HepG2 (cell line): Measurements from ENCODE around the gene PRELID1. TPM values are rescaled to one million over a fixed set of nuclear protein-coding genes. Genes with fewer than 3 reads are reported as not detected.

Experiments
- ADNP ChIP-seq: sonication (generic); formaldehyde crosslinking; IDR thresholded peaks from 2 replicates; pipeline ENCODE4 v1.4.0; 2020; ENCODE audit warnings: missing genetic modification reagents
- ARID3A ChIP-seq: IDR thresholded peaks from 2 replicates; pipeline ENCODE4 v1.6.1; 2012; ENCODE audit warnings: low read depth, low read length, improper control_type of control experiment
- ARID5B ChIP-seq: IDR thresholded peaks from 2 replicates; pipeline ENCODE4 v1.4.0; 2020; ENCODE audit warnings: mild to moderate bottlenecking, missing genetic modification reagents
- CREB1 ChIP-seq, 2 experiments: fragments of 450-650 bp in 1 of 2; IDR thresholded peaks; 2 replicates each; pipeline ENCODE4 v1.6.1; 2016 to 2017; ENCODE audit warnings: control low read depth in 1 of 2, mild to moderate bottlenecking in 1 of 2, missing compliant biosample characterization in 1 of 2, missing genetic modification characterization in 1 of 2
- JUNB ChIP-seq: sonication (generic); formaldehyde crosslinking; IDR thresholded peaks from 2 replicates; pipeline ENCODE4 v1.8.0; 2022; ENCODE audit warnings: missing genetic modification reagents, mild to moderate bottlenecking, borderline replicate concordance
- MED1 ChIP-seq: sonication (generic); formaldehyde crosslinking; IDR thresholded peaks from 2 replicates; pipeline ENCODE4 v1.4.0; 2020; ENCODE audit warnings: missing genetic modification reagents
- NCOA2 ChIP-seq: sonication (generic); formaldehyde crosslinking; IDR thresholded peaks from 2 replicates; pipeline ENCODE4 v1.8.0; 2022; ENCODE audit warnings: inconsistent platforms
- NFE2L2 ChIP-seq: fragments of 150-350 bp; IDR thresholded peaks from 2 replicates; pipeline ENCODE4 v1.6.1; 2014; ENCODE audit warnings: low read length
- NR2F6 ChIP-seq, 2 experiments: IDR thresholded peaks; 2 replicates each; pipeline ENCODE4 v1.6.1; 2016; ENCODE audit warnings: antibody characterized with exemption in 1 of 2, mild to moderate bottlenecking in 1 of 2
- SALL1 ChIP-seq: sonication (generic); formaldehyde crosslinking; IDR thresholded peaks from 2 replicates; pipeline ENCODE4 v1.8.0; 2022; ENCODE audit warnings: mild to moderate bottlenecking, missing genetic modification reagents
- SRF ChIP-seq: IDR thresholded peaks from 2 replicates; pipeline ENCODE4 v1.6.1; 2011; ENCODE audit warnings: mild to moderate bottlenecking, low read depth, low read length, moderate library complexity
- TRAFD1 ChIP-seq: sonication (generic); formaldehyde crosslinking; IDR thresholded peaks from 2 replicates; pipeline ENCODE4 v1.5.1; 2020; ENCODE audit warnings: missing genetic modification reagents, mild to moderate bottlenecking, borderline replicate concordance
- ZBTB33 ChIP-seq: sonication (generic); formaldehyde crosslinking; IDR thresholded peaks from 2 replicates; pipeline ENCODE4 v1.4.0; 2020; ENCODE audit warnings: missing genetic modification reagents
- ZNF501 ChIP-seq: sonication (generic); formaldehyde crosslinking; IDR thresholded peaks from 2 replicates; pipeline ENCODE4 v1.5.1; 2020; ENCODE audit warnings: mild to moderate bottlenecking, moderate library complexity, missing genetic modification reagents
- polyA plus RNA-seq, 8 experiments: library from polyadenylated mRNA; depleted of rRNA in 3 of 8; stranded (reverse) in 7 of 8; unstranded in 1 of 8; fragments of >200 nt; fragmentation: Illumina TruSeq in 4 of 8; extraction: Trizol in 4 of 8; gene quantifications; 2 replicates each; pipeline versions ENCODE4 v1.2.1 to v1.2.3, GENCODE V29; 2011 to 2016; ENCODE audit warnings: low read depth in 4 of 8, missing spikeins in 1 of 8, mixed read lengths in 1 of 8; ENCODE audit not compliant: insufficient read depth in 1 of 8
- total RNA-seq, 5 experiments: library from RNA; depleted of rRNA; stranded (reverse); fragments of >200 nt; fragmentation: Illumina TruSeq; extraction: Trizol; gene quantifications; 2 replicates each; pipeline ENCODE4 v1.2.3, GENCODE V29; 2016; ENCODE audit warnings: low read depth in 1 of 5

PRELID1 gene
- total and polyA plus RNA-seq, 2 of the 13 experiments (the other 11 are each of a cell fraction or from before 2014, with no cell fraction given), result 250 to 271 TPM

GRCh38 chr5:177325868-177326381, 22.3 kb downstream of the PRELID1 start (continued):
- no peak for TF ChIP-seq TRAFD1 (CRISPR knock-in tag)
- TF ChIP-seq SALL1, result peak; percentile 65
- peak; percentile 54; the same call in 1 of the 2 replicates for TF ChIP-seq MED1 (CRISPR knock-in tag)
- TF ChIP-seq CREB1 (IDR thresholded peaks at IDR 0.05), result no peak
- peak; percentile 30; the same call in 1 of the 2 replicates for TF ChIP-seq CREB1 (CRISPR knock-in tag; IDR thresholded peaks at IDR 0.05)
- TF ChIP-seq ARID5B, result peak; percentile 72; the same call in 1 of the 2 replicates
- no peak for TF ChIP-seq ADNP (CRISPR knock-in tag)
- no peak for TF ChIP-seq NFE2L2
- TF ChIP-seq ZNF501 (CRISPR knock-in tag), result no peak
- peak; percentile 80; the same call in 1 of the 2 replicates for TF ChIP-seq JUNB
- no peak for TF ChIP-seq ZBTB33
- peak; percentile 72 for TF ChIP-seq ARID3A
- TF ChIP-seq SRF, result no peak
- TF ChIP-seq NR2F6 (IDR thresholded peaks at IDR 0.05), result peak; percentile 58
- TF ChIP-seq NR2F6 (CRISPR knock-in tag; IDR thresholded peaks at IDR 0.05), result peak; percentile 48; the same call in 1 of the 2 replicates
- peak; percentile 73 for TF ChIP-seq NCOA2 (CRISPR knock-in tag)
